Mucosa of rectum (tissue), 2 donors: ENCODE measurements around the gene GRIP1.

Source experiments
- H3K27ac ChIP-seq, 2 donors: one replicate each; pipeline ENCODE4 v1.7.0; 2013; ENCODE audit warnings: inconsistent platforms in 2 of 2, low read depth in 2 of 2, low read length in 2 of 2
- H3K27me3 ChIP-seq, 2 donors: one replicate each; pipeline ENCODE4 v1.7.0; 2013; ENCODE audit warnings: low read length in 2 of 2; ENCODE audit not compliant: control insufficient read depth in 2 of 2, insufficient read depth in 2 of 2
- H3K36me3 ChIP-seq, 2 donors: one replicate each; pipeline ENCODE4 v1.7.0; 2013; ENCODE audit warnings: low read length in 2 of 2; ENCODE audit not compliant: control insufficient read depth in 2 of 2, insufficient read depth in 2 of 2
- H3K4me1 ChIP-seq, 2 donors: one replicate each; pipeline ENCODE4 v1.7.0; 2013; ENCODE audit warnings: low read length in 2 of 2, mild to moderate bottlenecking in 1 of 2; ENCODE audit not compliant: control insufficient read depth in 2 of 2, insufficient read depth in 2 of 2
- H3K4me3 ChIP-seq, 2 donors: one replicate each; pipeline ENCODE4 v1.7.0; 2013; ENCODE audit warnings: low read length in 2 of 2
- H3K9ac ChIP-seq, 2 donors: one replicate each; pipeline ENCODE4 v1.7.0; 2013; ENCODE audit warnings: low read length in 2 of 2, low read depth in 1 of 2, mild to moderate bottlenecking in 1 of 2
- H3K9me3 ChIP-seq, 2 donors: one replicate each; pipeline ENCODE4 v1.7.0; 2013; ENCODE audit warnings: low read length in 2 of 2; ENCODE audit not compliant: control insufficient read depth in 2 of 2
- donor health status: healthy.
- donor health status: Normal muscosa, but diverticular disease.

Gene GRIP1

DNA sequence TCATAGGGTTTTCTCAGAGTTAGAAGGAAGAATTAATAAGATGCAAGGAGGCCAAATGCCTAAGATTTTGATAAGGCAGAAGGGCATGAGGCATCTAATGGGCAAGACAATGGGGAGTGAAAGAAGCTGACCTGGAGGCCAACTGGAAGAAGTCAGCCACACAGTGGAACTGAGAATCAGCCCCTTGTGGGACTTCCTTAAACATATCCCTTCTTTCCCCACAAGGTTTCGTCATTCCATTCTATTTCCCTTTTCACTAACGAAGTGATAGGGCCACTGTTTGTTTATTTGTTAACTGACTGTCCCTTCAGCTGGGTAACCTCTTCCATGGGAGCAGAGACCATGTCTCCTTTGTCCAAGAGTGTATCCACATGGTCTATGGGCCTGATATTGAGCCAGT lies 290.4 kb downstream of the GRIP1 start:
- peak overlapping the region in 1 of 2 donors; percentile 22 for H3K27ac ChIP-seq
- H3K9me3 ChIP-seq = no peaks in the 10 kb centered on the region
- no peak overlapping the region for H3K4me3 ChIP-seq
- H3K36me3 ChIP-seq = no peaks in the 10 kb centered on the region
- no peak overlapping the region for H3K9ac ChIP-seq
- no peaks in the 10 kb centered on the region for H3K27me3 ChIP-seq
- H3K4me1 ChIP-seq = no peaks in the 10 kb centered on the region

DNA sequence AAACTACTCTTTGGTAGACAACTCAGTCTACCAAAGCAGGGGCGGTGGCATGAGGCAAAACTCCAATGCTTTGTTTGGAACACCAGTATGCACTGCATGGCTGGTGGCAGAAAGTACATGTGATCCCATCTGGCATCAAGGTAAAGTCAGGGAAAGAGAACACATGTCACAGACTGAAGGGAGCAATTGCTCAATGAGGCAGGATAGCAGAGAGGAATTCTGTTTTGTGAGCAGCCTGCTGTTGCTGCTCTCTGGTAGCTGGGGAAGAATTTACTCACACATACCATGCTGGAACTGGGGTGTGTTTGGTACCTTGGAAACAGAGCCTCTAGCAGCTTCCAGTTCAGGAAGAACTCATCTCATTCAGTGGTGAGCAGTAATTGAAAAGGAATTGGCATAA lies 291.8 kb downstream of the GRIP1 start:
- H3K27ac ChIP-seq = no peak overlapping the region
- no peak overlapping the region for H3K4me3 ChIP-seq
- no peaks in the 10 kb centered on the region for H3K36me3 ChIP-seq
- no peaks in the 10 kb centered on the region for H3K9me3 ChIP-seq
- H3K27me3 ChIP-seq = no peaks in the 10 kb centered on the region
- no peak overlapping the region for H3K9ac ChIP-seq
- no peaks in the 10 kb centered on the region for H3K4me1 ChIP-seq

DNA sequence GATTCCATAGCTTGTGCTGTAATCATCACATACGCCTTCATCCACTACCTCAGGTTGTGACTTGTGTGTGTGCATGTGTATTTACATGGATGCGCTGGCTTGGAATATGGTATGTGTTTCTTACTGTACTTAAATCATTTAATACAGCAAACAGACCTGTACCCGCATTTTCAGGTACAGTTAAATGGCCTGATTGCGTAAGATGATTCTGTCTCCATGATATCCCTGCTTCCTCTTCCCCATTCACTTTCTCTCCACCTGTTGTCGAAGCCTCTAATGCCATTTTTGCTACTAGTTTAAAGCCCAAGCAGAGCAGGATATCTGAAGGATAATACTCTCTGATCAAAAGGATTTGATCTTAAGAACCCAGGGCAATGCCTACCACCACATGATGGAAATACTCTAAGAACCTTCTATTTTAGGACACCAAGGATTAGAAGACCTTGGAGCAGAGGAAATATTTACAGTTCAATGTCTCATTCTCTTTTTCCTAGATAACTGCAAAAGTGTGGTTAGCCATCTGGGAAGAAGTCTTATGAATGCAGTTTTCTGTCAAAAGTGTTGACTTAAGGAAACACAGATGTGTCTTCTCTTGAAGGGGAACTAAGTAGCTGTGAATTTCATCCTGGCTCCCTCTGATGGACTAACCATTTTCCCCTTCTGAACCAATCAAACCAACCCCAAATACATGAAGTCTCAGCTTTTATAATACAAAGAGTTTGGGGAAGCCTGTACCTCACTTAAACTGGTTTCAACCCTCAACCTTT lies 297.9 kb downstream of the GRIP1 start:
- no peaks in the 10 kb centered on the region for H3K27me3 ChIP-seq

DNA sequence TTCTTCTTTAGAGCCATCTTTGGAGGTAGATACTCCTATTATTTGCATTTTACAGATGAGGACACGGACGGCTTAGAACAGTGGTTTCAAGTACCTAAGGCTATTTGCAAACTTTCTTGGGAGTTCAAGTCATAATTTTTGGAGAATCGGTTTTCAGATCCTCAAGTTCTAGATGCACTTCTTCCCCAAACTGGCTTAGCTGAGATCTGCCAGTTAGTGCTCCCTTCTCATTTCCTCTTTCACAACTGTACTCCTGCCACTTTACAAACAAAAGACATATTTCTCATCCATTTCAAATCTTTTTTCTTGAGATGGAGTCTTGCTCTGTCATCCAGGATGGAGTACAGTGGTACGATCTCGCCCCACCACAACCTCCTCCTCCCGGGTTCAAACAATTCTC lies 299.3 kb downstream of the GRIP1 start:
- Histone ChIP-seq H3K9me3 (no peaks in the 10 kb centered on the region), H3K36me3 (no peaks in the 10 kb centered on the region), H3K4me3 (no peak overlapping the region), H3K27me3 (no peaks in the 10 kb centered on the region), H3K9ac (no peak overlapping the region), H3K27ac (no peak overlapping the region), H3K4me1 (no peaks in the 10 kb centered on the region)

More for the DNA sequence above, 297.9 kb downstream of the GRIP1 start:
- Histone ChIP-seq H3K9ac (no peak overlapping the region), H3K4me3 (no peak overlapping the region), H3K36me3 (no peaks in the 10 kb centered on the region), H3K4me1 (no peaks in the 10 kb centered on the region), H3K27ac (no peak overlapping the region), H3K9me3 (no peaks in the 10 kb centered on the region)

DNA sequence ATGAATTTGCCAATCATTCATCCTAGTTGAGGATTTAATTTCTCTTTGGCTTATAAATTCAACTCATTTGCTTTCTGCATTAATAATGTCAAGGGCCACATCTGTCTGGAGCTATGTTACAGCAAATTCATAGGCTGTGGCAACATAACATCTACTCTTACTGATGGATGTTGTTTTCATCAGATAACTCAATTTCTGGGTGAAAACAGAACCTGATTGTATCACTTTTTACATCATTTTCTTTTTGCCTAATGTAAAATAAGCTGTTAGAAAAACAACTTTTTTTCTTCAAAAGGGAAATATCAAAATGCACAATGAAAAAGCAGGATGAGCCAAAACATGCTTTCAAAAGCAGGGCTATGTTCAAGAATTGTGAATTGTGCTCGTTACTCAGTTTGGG lies 303.3 kb downstream of the GRIP1 start:
- Histone ChIP-seq H3K9ac (no peak overlapping the region), H3K27me3 (no peaks in the 10 kb centered on the region), H3K27ac (no peak overlapping the region), H3K4me3 (no peak overlapping the region), H3K36me3 (no peaks in the 10 kb centered on the region), H3K4me1 (no peaks in the 10 kb centered on the region), H3K9me3 (no peaks in the 10 kb centered on the region)

DNA sequence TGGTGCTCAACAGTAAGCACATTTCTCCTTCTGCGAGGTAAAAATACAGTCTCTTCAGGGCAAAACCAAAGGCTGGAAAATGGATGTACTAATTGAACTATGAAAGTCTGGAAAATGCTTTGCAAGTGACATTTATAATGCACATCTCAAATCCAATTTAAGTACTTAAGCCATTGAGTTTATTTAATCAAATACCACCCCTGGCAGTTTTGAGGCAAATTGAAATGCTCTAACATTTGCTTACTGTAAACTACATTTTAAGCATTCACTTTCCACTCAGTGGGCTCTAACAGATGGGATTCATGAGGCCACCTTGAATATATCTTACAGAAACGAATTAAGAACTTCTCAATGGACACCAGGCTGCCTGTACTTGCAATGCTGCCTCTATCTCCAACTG lies 306.9 kb downstream of the GRIP1 start:
- Histone ChIP-seq H3K36me3 (no peaks in the 10 kb centered on the region), H3K4me1 (no peaks in the 10 kb centered on the region), H3K9me3 (no peaks in the 10 kb centered on the region), H3K27me3 (no peaks in the 10 kb centered on the region), H3K4me3 (no peak overlapping the region), H3K9ac (no peak overlapping the region), H3K27ac (no peak overlapping the region)

DNA sequence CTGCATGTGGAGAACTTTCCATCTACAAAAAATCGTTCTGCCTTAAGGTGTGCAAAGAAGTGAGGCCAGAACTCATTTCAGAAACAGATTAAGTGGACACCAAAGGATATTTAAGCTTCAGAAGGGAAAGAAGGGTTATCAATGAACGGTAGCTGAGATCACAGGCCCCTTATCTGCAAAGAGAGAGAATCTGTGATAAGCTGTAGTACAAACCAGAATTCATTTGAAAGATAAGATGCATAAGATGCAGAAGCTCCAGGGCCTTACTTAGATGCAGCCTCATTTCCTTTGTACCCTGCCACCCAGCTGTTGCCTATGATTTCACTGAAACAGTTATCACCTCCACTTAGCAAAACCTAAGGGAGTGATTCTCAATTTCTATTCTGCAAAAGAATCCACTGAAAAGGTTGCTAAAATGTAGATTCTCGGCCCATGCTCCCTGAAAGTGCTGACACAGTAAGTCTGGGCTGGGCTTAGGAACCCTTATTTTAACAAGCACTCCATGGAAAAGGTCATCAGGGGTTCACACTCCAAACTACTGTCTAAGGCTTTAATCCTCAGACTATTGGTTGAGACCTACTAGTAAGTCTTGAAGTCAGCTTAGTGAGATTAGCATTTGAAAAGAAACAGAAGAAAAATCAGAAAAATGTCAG lies 311.7 kb downstream of the GRIP1 start:
- H3K4me3 ChIP-seq = no peak overlapping the region
- no peaks in the 10 kb centered on the region for H3K4me1 ChIP-seq
- no peaks in the 10 kb centered on the region for H3K9me3 ChIP-seq
- H3K27ac ChIP-seq = no peak overlapping the region
- H3K36me3 ChIP-seq = no peaks in the 10 kb centered on the region
- H3K27me3 ChIP-seq = no peaks in the 10 kb centered on the region
- H3K9ac ChIP-seq = no peak overlapping the region

DNA sequence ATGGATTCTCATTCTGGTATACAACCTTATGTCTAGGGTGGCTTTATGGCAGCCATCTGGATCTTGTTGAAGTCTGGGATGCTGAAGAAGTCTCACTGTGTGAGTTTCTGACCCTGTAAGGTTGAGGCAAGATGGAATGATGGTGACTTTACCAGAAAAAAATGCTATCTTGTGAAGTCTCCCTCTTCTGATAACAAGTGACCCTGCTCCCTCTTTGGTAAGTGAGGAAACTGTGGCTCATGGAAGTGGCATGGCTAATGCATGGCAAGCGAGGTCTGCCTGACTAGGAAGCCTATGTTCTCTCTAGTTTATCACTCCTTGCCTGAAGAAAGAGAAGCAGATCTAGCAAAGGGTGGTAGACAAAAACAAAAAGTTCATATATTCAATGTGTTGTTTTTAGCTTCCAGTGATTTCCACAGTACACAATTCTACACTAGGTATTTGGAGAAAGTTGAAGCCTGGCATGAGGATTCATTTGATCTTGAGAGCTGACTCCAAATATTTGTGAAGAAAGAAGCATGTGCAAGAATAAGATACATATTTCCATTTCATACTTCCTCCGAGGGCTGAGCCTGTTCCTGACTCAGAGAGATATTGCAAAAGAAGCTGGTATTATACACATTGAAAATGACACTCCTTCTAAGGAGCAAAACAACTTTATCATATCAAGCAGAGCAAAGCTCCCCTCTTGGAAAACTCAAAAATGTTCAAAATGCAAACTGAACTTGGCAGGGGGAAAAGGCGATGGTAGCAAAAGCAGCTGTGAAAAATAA lies 313.0 kb downstream of the GRIP1 start:
- Histone ChIP-seq H3K36me3 (no peaks in the 10 kb centered on the region), H3K4me1 (no peaks in the 10 kb centered on the region), H3K9ac (no peak overlapping the region), H3K4me3 (no peak overlapping the region), H3K27ac (no peak overlapping the region), H3K9me3 (no peaks in the 10 kb centered on the region), H3K27me3 (no peaks in the 10 kb centered on the region)

DNA sequence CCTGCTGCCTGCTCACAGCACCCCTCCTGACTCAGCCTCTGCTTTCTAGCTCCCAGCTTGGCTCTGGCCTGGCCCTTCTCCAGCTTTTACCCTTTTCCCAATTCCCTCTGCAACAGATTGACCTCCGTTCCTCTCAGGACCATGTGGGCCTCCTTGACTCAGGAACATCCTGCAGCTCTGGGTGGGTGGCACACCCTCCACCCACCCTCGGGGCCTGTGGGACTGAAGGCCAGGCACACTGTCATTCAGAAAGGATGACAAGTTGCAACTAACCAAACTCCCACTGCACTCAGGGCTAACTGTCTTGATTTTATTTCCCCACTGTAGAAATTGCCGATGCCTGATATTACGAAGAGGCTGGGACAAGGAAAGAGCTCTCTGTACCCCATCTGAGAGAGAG lies 317.2 kb downstream of the GRIP1 start:
- no peaks in the 10 kb centered on the region for H3K9me3 ChIP-seq

DNA sequence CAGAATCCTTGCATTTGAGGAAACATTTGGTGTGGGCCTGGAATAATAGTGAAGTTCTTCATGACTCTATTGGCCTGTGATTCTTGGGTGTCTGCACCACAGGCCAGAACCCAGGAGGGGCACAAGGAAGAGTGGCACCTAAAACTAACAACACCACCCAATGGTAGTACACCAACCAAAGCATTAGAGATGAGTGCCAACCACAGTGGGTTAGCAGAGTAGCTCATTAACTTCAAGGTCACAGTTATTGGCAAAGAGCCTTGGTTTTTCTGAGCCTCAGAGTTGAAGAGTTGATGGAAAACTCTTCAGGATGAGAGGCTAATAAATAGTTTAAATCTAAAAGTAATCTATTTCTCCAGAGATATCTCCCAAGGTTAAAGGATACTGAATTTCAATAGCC lies 319.6 kb downstream of the GRIP1 start:
- H3K27ac ChIP-seq = no peak overlapping the region
- no peaks in the 10 kb centered on the region for H3K9me3 ChIP-seq
- no peaks in the 10 kb centered on the region for H3K4me1 ChIP-seq

More for the DNA sequence above, 317.2 kb downstream of the GRIP1 start:
- no peaks in the 10 kb centered on the region for H3K4me1 ChIP-seq
- no peaks in the 10 kb centered on the region for H3K27me3 ChIP-seq
- H3K9ac ChIP-seq = no peak overlapping the region
- H3K4me3 ChIP-seq = no peak overlapping the region
- no peak overlapping the region for H3K27ac ChIP-seq
- no peaks in the 10 kb centered on the region for H3K36me3 ChIP-seq

More for the DNA sequence above, 319.6 kb downstream of the GRIP1 start:
- no peaks in the 10 kb centered on the region for H3K36me3 ChIP-seq
- no peaks in the 10 kb centered on the region for H3K27me3 ChIP-seq
- no peak overlapping the region for H3K4me3 ChIP-seq
- no peak overlapping the region for H3K9ac ChIP-seq
